Breast epithelium (tissue), 3 donors: ENCODE measurements around the gene MST1R.

Experiments used
- CTCF ChIP-seq, 3 donors: fragments of 450-650 bp; IDR thresholded peaks; one replicate each; pipeline ENCODE4 v1.5.1; 2016 to 2017; ENCODE audit warnings: antibody characterized with exemption in 3 of 3, mild to moderate bottlenecking in 3 of 3, moderate library complexity in 3 of 3
- POLR2A ChIP-seq: fragments of 450-650 bp; IDR thresholded peaks from one replicate; pipeline ENCODE4 v1.6.1; 2016; ENCODE audit warnings: antibody characterized with exemption, mild to moderate bottlenecking, moderate library complexity
- POLR2AphosphoS5 ChIP-seq, 3 donors: sonication (generic); formaldehyde crosslinking; IDR thresholded peaks; one replicate each; pipeline ENCODE4 v1.6.1; 2017; ENCODE audit warnings: antibody characterized with exemption in 3 of 3

- TF ChIP-seq CTCF (IDR thresholded peaks at IDR 0.05): no peak
- TF ChIP-seq POLR2A: no peak
- TF ChIP-seq POLR2AphosphoS5 (IDR thresholded peaks at IDR 0.05): no peak
Observed at GRCh38 chr3:49930922-49931321, 27.2 kb upstream of the MST1R start.
